ENCODE data around the gene KDM5C. TPM values are rescaled to one million over a fixed set of nuclear protein-coding genes. Genes with fewer than 3 reads are reported as not detected.

The KDM5C gene
- total and polyA plus RNA-seq, 2 of the 8 experiments (the other 6 are each of a cell fraction or from before 2014, with no cell fraction given), result 42.4 to 82.2 TPM

- Histone ChIP-seq H3K23ac (ENCODE audit: insufficient read length) (no peak overlapping the region), H4K5ac (ENCODE audit: insufficient read length, low read depth, low read length) (no peak overlapping the region), H3K23me2 (ENCODE audit: low read depth, low read length) (no peaks in the 10 kb centered on the region; the same call in 1 of the 2 replicates), H3K4me3 (ENCODE audit: extremely low read depth in 1 of 4, insufficient read depth in 2 of 4, low read depth in 3 of 4, low read length in 4 of 4) (no peak overlapping the region), H4K20me1 (replicated peaks in 1 of 2; ENCODE audit: control insufficient read depth in 1 of 2, insufficient read depth in 2 of 2, low read length in 2 of 2) (peaks cover 5 to 11% of the 10 kb centered on the region in 2 experiments), H3K14ac (ENCODE audit: insufficient read length) (no peak overlapping the region), H2BK15ac (ENCODE audit: low read length) (no peak overlapping the region), H2AK5ac (ENCODE audit: low read depth, low read length) (no peak overlapping the region), H3K79me1 (ENCODE audit: low read depth, low read length) (no peaks in the 10 kb centered on the region; the same call in 1 of the 2 replicates), H3K4me2 (ENCODE audit: insufficient read depth in 1 of 2, low read depth in 2 of 2, low read length in 2 of 2) (no peak overlapping the region), H4K8ac (ENCODE audit: extremely low read depth, insufficient read depth, low read length) (no peak overlapping the region), H2BK12ac (ENCODE audit: low read depth, low read length) (no peak overlapping the region), H3K27ac (ENCODE audit: low read depth, low read length) (no peak overlapping the region), H3K9me3 (ENCODE audit: insufficient read depth in 2 of 2, low read depth in 1 of 2, low read length in 1 of 2) (no peaks in the 10 kb centered on the region), H3K56ac (replicated peaks; ENCODE audit: insufficient read length, low read depth, low read length) (no peak overlapping the region), H2BK120ac (replicated peaks; ENCODE audit: low read depth, low read length) (no peak overlapping the region), H3K4ac (replicated peaks; ENCODE audit: insufficient read length, low read depth, low read length) (no peak overlapping the region), H3K4me1 (replicated peaks in 1 of 4; ENCODE audit: control insufficient read depth in 3 of 4, insufficient read depth in 4 of 4, low read length in 3 of 4) (peaks cover 0 to 3% (median 1%) of the 10 kb centered on the region in 4 experiments; a peak in 4 of 7 replicates), H3K18ac (ENCODE audit: extremely low read depth, low read length) (no peak overlapping the region), H3K27me3 (replicated peaks in 1 of 4; ENCODE audit: control insufficient read depth in 3 of 4, extremely low read depth in 1 of 4, insufficient read depth in 3 of 4, low read length in 3 of 4) (no peaks in the 10 kb centered on the region), H2BK5ac (ENCODE audit: low read depth, low read length) (no peak overlapping the region), H2AFZ (ENCODE audit: low read length) (no peak overlapping the region), H3K9ac (replicated peaks in 1 of 4; ENCODE audit: extremely low read depth in 1 of 4, low read depth in 3 of 4, low read length in 3 of 4) (no peak overlapping the region), H2BK20ac (ENCODE audit: low read length) (no peak overlapping the region), H3K36me3 (ENCODE audit: control insufficient read depth in 2 of 4, insufficient read depth in 4 of 4, low read length in 3 of 4) (no peaks in the 10 kb centered on the region), H3K79me2 (ENCODE audit: control insufficient read depth in 1 of 2, insufficient read depth in 2 of 2, low read length in 2 of 2) (peaks cover 23 to 27% of the 10 kb centered on the region in 2 experiments), H4K91ac (replicated peaks; ENCODE audit: insufficient read length, low read length) (no peak overlapping the region)
- FAIRE-seq, result no peak
- CTCF ChIA-PET (ENCODE audit: partially characterized antibody), result interaction anchor here (0.9 to 2.1 kb wide), 3 partner anchors 13 to 37 kb away, joined by 3 to 9 read pairs (median 4); no protein-coding TSS in a partner anchor
- POLR2A ChIA-PET (ENCODE audit: partially characterized antibody), result interaction anchor here (1.2 kb wide), 1 partner anchor 19 kb away, joined by 3 read pairs; no protein-coding TSS in a partner anchor
- 90% methylated on average over 7 of the region's 7 CpGs; no CpG with 5 or more reads in 1 of the 2 experiments for WGBS, 2 experiments (ENCODE audit: extremely low coverage in 1 of 2, insufficient coverage in 1 of 2, insufficient read length in 1 of 2, insufficient replicate concordance in 2 of 2, low coverage in 1 of 2, low lambda C conversion rate in 2 of 2, missing lambda C conversion rate in 1 of 2)
- no peak for DNase-seq (ENCODE audit: low read depth in 1 of 2, low spot score in 2 of 2)
- TF ChIP-seq HDAC6 (IDR thresholded peaks at IDR 0.05; ENCODE audit: low read depth, low read length) (no peak), BCL11A (IDR thresholded peaks at IDR 0.05; ENCODE audit: low read depth in 2 of 2, low read length in 2 of 2) (no peak), CHD2 (IDR thresholded peaks at IDR 0.05; ENCODE audit: low read length) (no peak), RNF2 (IDR thresholded peaks at IDR 0.05; ENCODE audit: borderline replicate concordance, low read depth, low read length, missing control alignments, poor library complexity, severe bottlenecking) (no peak)
Observed at GRCh38 chrX:53227224-53227765, 2.3 kb upstream of the KDM5C start.

All from H1 (cell line).